Measurements from ENCODE around the gene PHF2.

PHF2 gene

GRCh38 chr9:93576258-93577077 is at the start of gene PHF2:
Gene PHF2 (plus strand): TSS chr9:93576584. CDS start chr9:93576774, 190 bp downstream.
- DNase-seq (ENCODE audit: low read depth, low spot score) = no peak
- TF ChIP-seq CTCF (IDR thresholded peaks at IDR 0.05; ENCODE audit: low read depth, low read length) = no peak
- in situ Hi-C loops (cut with HindIII; ENCODE audit: low sequenced_read_pairs) = no loop called here
- H3K4me3 ChIP-seq (ENCODE audit: low read depth, low read length) = peak within 1 kb of the TSS; percentile 70

GRCh38 chr9:93531374-93531773 is 45.0 kb upstream of the PHF2 start:
- no peak for DNase-seq (ENCODE audit: low read depth, low spot score)
- in situ Hi-C loops (cut with HindIII; ENCODE audit: low sequenced_read_pairs) = no loop called here

GRCh38 chr9:93532141-93532540 is 44.2 kb upstream of the PHF2 start:
- peak; percentile 30 for DNase-seq (ENCODE audit: low read depth, low spot score)
- in situ Hi-C loops (cut with HindIII; ENCODE audit: low sequenced_read_pairs) = no loop called here
- no peak overlapping the region for H3K4me3 ChIP-seq (ENCODE audit: low read depth, low read length)
- TF ChIP-seq CTCF (IDR thresholded peaks at IDR 0.05; ENCODE audit: low read depth, low read length) = no peak

More at GRCh38 chr9:93531374-93531773, 45.0 kb upstream of the PHF2 start:
- peak; percentile 28 for TF ChIP-seq CTCF (IDR thresholded peaks at IDR 0.05; ENCODE audit: low read depth, low read length)
- no peak overlapping the region for H3K4me3 ChIP-seq (ENCODE audit: low read depth, low read length)

GRCh38 chr9:93533863-93534262 is 42.5 kb upstream of the PHF2 start:
- no peak for TF ChIP-seq CTCF (IDR thresholded peaks at IDR 0.05; ENCODE audit: low read depth, low read length)
- no peak overlapping the region for H3K4me3 ChIP-seq (ENCODE audit: low read depth, low read length)
- in situ Hi-C loops (cut with HindIII; ENCODE audit: low sequenced_read_pairs) = no loop called here

GRCh38 chr9:93536167-93536566 is 40.2 kb upstream of the PHF2 start:
- in situ Hi-C loops (cut with HindIII; ENCODE audit: low sequenced_read_pairs) = no loop called here
- no peak for DNase-seq (ENCODE audit: low read depth, low spot score)
- H3K4me3 ChIP-seq (ENCODE audit: low read depth, low read length) = no peak overlapping the region
- no peak for TF ChIP-seq CTCF (IDR thresholded peaks at IDR 0.05; ENCODE audit: low read depth, low read length)

More at GRCh38 chr9:93533863-93534262, 42.5 kb upstream of the PHF2 start:
- DNase-seq (ENCODE audit: low read depth, low spot score) = no peak

GRCh38 chr9:93536874-93537273 is 39.5 kb upstream of the PHF2 start:
- TF ChIP-seq CTCF (IDR thresholded peaks at IDR 0.05; ENCODE audit: low read depth, low read length) = no peak
- no peak overlapping the region for H3K4me3 ChIP-seq (ENCODE audit: low read depth, low read length)
- no peak for DNase-seq (ENCODE audit: low read depth, low spot score)
- in situ Hi-C loops (cut with HindIII; ENCODE audit: low sequenced_read_pairs) = no loop called here
